ENCODE results near the gene PTPRG. TPM values are rescaled to one million over a fixed set of nuclear protein-coding genes. Genes with fewer than 3 reads are reported as not detected.

The PTPRG gene
- total RNA-seq, 2 experiments from 2014 or later = 0.03 to 0.05 TPM

DNA sequence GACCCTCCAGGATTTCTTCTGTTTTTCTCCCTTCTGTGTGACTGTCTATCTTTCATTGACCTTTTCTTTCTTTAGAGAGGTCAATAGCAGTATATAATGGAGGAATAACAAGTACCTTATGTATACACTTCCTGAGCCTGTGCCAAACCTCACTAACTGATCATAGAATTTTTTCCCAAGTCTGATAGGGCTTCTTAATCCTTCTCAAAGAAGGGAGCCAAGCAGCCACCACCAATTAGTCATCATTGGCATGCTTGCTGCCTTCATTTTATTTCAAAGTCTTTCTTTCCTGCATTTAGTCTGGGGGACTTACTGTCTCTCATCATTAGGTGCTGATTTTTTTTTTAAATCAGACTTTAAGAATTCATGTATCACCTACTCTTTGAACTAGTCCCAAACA is 485.0 kb downstream of the PTPRG start:
- CTCF ChIA-PET = no interaction called here
- H3K4me3 ChIP-seq (ENCODE audit: low read length) = no peak overlapping the region

GRCh38 chr3:62048577-62048976 is 487.2 kb downstream of the PTPRG start:
- POLR2A ChIA-PET = no interaction called here
- Mint-ChIP-seq H3K27me3 (no peaks in the 10 kb centered on the region), H3K4me1 (ENCODE audit: low read depth) (no peaks in the 10 kb centered on the region), H3K36me3 (ENCODE audit: low read depth) (no peaks in the 10 kb centered on the region), H3K9me3 (no peaks in the 10 kb centered on the region), H3K27ac (no peak overlapping the region), H3K4me3 (no peak overlapping the region)
- TF ChIP-seq, protein P1, sequence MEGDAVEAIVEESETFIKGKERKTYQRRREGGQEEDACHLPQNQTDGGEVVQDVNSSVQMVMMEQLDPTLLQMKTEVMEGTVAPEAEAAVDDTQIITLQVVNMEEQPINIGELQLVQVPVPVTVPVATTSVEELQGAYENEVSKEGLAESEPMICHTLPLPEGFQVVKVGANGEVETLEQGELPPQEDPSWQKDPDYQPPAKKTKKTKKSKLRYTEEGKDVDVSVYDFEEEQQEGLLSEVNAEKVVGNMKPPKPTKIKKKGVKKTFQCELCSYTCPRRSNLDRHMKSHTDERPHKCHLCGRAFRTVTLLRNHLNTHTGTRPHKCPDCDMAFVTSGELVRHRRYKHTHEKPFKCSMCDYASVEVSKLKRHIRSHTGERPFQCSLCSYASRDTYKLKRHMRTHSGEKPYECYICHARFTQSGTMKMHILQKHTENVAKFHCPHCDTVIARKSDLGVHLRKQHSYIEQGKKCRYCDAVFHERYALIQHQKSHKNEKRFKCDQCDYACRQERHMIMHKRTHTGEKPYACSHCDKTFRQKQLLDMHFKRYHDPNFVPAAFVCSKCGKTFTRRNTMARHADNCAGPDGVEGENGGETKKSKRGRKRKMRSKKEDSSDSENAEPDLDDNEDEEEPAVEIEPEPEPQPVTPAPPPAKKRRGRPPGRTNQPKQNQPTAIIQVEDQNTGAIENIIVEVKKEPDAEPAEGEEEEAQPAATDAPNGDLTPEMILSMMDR (IDR thresholded peaks at IDR 0.05) = no peak
- H3K4me3 ChIP-seq (ENCODE audit: low read length) = no peak overlapping the region
- no peak overlapping the region for H3K27ac ChIP-seq (ENCODE audit: low read depth in 1 of 2, low read length in 2 of 2)
- H3K9me3 ChIP-seq (ENCODE audit: control insufficient read depth in 1 of 2, insufficient read depth in 1 of 2, low read length in 2 of 2) = no peaks in the 10 kb centered on the region
- intact Hi-C loops (cut with DNase I, micrococcal nuclease) = no loop called here
- DNase-seq (no peak), ATAC-seq (ENCODE audit: poor library complexity) (no peak)
- no peaks in the 10 kb centered on the region for H3K27me3 ChIP-seq (ENCODE audit: control insufficient read depth in 1 of 2, insufficient read depth in 2 of 2, low read length in 2 of 2)
- CTCF ChIA-PET = no interaction called here
- H3K36me3 ChIP-seq (ENCODE audit: insufficient read depth, low read length) = no peaks in the 10 kb centered on the region
- no peaks in the 10 kb centered on the region for H3K4me1 ChIP-seq (ENCODE audit: insufficient read depth, low read length)

More for the DNA sequence above, 485.0 kb downstream of the PTPRG start:
- Mint-ChIP-seq H3K4me1 (ENCODE audit: low read depth) (no peaks in the 10 kb centered on the region), H3K4me3 (no peak overlapping the region), H3K27me3 (no peaks in the 10 kb centered on the region), H3K9me3 (no peaks in the 10 kb centered on the region), H3K36me3 (ENCODE audit: low read depth) (no peaks in the 10 kb centered on the region), H3K27ac (no peak overlapping the region)
- no peak for ATAC-seq (ENCODE audit: poor library complexity)
- Histone ChIP-seq H3K27ac (ENCODE audit: low read depth in 1 of 2, low read length in 2 of 2) (no peak overlapping the region), H3K27me3 (ENCODE audit: control insufficient read depth in 1 of 2, insufficient read depth in 2 of 2, low read length in 2 of 2) (no peaks in the 10 kb centered on the region), H3K9me3 (ENCODE audit: control insufficient read depth in 1 of 2, insufficient read depth in 1 of 2, low read length in 2 of 2) (no peaks in the 10 kb centered on the region), H3K4me1 (ENCODE audit: insufficient read depth, low read length) (no peaks in the 10 kb centered on the region), H3K36me3 (ENCODE audit: insufficient read depth, low read length) (no peaks in the 10 kb centered on the region)
- POLR2A ChIA-PET = no interaction called here
- TF ChIP-seq, protein P1 (IDR thresholded peaks at IDR 0.05) = no peak
- intact Hi-C loops (cut with DNase I, micrococcal nuclease) = no loop called here
- no peak for DNase-seq

DNA sequence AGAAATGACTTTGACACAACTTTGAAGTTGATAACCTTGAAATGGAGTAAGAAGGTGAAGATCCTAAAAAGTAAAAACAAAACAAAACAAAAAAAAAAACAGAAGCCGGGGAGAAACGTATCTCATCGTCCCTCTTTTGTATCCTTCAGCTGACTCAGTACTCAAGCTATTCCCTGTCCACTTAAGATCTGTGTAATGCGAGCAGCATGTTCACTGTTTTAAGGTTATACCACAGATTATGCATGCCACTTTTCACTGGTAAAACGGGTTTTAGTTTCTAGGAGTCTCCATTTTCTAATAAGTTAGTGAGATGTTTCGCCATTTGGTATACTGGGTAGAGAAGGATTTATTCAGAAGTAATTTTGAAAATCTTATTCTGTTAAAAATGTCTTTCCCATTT is 487.7 kb downstream of the PTPRG start:
- Mint-ChIP-seq H3K4me3 (no peak overlapping the region), H3K4me1 (ENCODE audit: low read depth) (no peaks in the 10 kb centered on the region), H3K36me3 (ENCODE audit: low read depth) (no peaks in the 10 kb centered on the region), H3K27ac (no peak overlapping the region), H3K27me3 (no peaks in the 10 kb centered on the region), H3K9me3 (peaks cover 4% of the 10 kb centered on the region)
- Histone ChIP-seq H3K9me3 (ENCODE audit: control insufficient read depth in 1 of 2, insufficient read depth in 1 of 2, low read length in 2 of 2) (no peaks in the 10 kb centered on the region), H3K4me3 (ENCODE audit: low read length) (no peak overlapping the region), H3K4me1 (ENCODE audit: insufficient read depth, low read length) (no peaks in the 10 kb centered on the region), H3K36me3 (ENCODE audit: insufficient read depth, low read length) (no peaks in the 10 kb centered on the region), H3K27me3 (ENCODE audit: control insufficient read depth in 1 of 2, insufficient read depth in 2 of 2, low read length in 2 of 2) (no peaks in the 10 kb centered on the region), H3K27ac (ENCODE audit: low read depth in 1 of 2, low read length in 2 of 2) (no peak overlapping the region)
- intact Hi-C loops (cut with DNase I, micrococcal nuclease) = no loop called here
- CTCF ChIA-PET = no interaction called here
- TF ChIP-seq, protein P1 (IDR thresholded peaks at IDR 0.05) = no peak
- no peak for DNase-seq
- no peak for ATAC-seq (ENCODE audit: poor library complexity)
- POLR2A ChIA-PET = no interaction called here

Data from CD4-positive, alpha-beta T cell (primary cell).